ENCODE measurements around the gene HIGD1A.
A peak's percentile ranks its signal among the peaks of the same experiment; 100 is the strongest.

HIGD1A gene

DNA sequence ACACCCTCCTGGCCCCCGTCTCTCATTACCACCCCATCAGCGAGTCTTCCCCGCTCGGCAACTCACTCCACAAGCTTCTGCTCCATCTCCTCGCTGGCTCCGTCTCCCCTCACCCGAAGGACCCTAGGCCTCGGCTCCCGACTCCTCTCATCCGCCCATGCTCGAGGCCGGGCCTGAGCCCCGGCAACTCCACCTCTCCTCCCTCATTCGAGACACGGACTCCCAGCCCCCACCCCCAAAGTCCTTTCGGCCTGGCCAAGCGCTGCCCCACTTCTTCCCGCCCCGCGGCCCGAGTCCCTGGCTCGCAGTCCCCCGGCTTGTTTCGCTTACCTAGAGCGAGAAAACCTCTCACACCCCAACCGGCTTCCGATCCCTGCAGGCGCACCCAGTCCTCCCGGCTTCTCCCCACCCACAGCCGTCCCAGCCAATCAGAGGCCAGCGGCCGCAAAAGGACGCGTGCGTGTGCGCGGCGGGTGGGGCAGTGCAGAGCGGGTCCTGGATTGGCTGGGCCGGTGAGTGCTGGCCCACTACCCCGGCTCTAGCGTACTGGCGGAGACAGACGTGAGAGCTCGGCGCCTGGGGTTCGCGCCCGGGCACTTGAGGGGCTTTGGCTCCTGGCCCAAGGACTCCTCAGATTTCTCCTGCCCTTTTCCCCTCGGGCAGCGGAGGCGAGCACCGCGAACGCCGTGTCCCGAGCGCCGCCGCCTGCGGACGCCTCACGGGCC is at the start of gene HIGD1A:
HIGD1A (minus strand) TSS at position 385 of the 725 bp plus-strand sequence. CDS start 10,237 bp downstream, outside the sequence.
- peak; percentile 94 for DNase-seq (ENCODE audit: low spot score)

GRCh38 chr3:42853739-42854302 is 49.5 kb upstream of the HIGD1A start:
- DNase-seq (ENCODE audit: low spot score) = no peak

GRCh38 chr3:42853056-42853455 is 48.8 kb upstream of the HIGD1A start:
- DNase-seq (ENCODE audit: low spot score) = no peak

GRCh38 chr3:42852441-42852840 is 48.2 kb upstream of the HIGD1A start:
- no peak for DNase-seq (ENCODE audit: low spot score)

- no peak for DNase-seq (ENCODE audit: low spot score)
Observed at GRCh38 chr3:42851228-42851834, 47.0 kb upstream of the HIGD1A start.

GRCh38 chr3:42850263-42850662 is 46.0 kb upstream of the HIGD1A start:
- DNase-seq (ENCODE audit: low spot score) = no peak

DNA sequence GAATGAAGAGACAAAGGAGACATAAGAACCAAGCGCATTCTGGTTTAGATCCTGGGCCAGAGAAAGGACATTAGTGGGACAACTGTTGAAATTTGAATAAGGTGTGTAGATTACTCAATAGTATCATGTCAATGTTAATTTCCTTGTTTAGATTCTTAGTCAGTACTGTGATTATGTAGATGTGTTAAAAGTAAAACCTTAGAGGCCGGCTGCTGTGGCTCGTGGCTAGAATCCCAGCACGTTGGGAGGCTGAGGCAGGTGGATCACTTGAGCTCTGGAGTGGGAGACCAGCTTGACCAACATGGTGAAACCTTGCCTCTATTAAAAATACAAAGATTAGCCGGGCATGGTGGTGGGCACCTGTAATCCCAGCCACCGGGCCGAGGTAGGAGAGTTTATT is 44.7 kb upstream of the HIGD1A start:
- DNase-seq (ENCODE audit: low spot score) = no peak

DNA sequence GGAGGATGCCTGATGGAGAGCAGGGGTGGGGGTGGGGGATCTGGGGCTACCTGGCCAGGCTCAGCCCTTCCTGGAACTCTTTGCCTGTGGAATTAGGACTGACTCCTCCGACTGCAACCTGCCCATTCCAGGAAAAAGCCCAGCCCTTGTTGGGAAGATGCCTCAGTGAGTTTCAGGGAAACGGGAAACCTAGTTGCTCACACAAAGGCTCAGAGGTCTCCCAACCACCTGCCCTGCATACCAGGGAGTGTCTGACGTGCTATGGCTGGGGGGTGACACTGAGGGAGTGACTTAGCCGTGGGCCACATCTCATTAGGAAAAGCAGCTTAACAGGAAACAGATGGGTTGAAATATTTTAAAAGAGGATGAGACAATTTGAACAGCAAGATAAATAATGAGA is 43.4 kb upstream of the HIGD1A start:
- DNase-seq (ENCODE audit: low spot score) = no peak

DNA sequence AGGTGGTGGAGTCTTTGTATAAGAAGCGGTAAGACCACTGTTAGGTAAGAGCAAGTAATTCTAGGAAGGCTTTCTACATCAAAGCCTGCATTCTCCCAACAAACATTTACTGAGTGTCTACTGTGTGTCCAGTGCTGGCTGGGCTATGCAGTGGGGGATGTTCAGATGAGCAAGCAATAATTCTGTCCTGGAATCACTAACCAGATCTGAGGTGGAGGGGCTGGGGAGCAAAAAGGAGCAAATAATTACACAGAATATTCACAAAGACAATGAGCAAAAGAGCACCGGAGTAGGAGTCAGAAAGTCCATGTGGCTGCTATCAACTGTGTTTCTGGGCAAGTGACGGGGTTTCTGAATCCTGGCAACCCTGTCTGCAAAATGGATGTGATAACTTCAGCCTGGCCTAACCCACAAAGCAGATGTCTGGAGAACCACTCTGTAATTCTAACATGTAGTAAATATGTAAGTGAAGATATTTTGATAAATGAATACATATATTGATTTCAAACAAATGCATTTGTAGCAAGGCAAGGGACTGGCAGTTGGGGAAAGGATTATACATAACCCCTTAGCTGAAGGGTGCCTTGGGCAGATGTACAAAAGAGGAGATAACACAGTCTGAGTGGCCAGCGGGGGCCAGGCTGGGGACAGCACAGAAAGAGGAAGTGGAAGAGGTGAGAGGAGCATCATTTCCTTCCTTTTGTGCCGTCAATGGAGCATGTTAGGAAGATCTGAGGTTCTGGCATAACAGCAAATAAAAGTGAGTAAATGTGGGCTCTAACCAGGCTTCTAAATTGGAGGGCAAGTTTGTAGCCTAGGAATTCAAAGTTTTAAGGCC is 42.6 kb upstream of the HIGD1A start:
- DNase-seq (ENCODE audit: low spot score) = no peak

GRCh38 chr3:42844815-42845214 is 40.5 kb upstream of the HIGD1A start:
- DNase-seq (ENCODE audit: low spot score) = no peak

GRCh38 chr3:42844412-42844713 is 40.1 kb upstream of the HIGD1A start:
- DNase-seq (ENCODE audit: low spot score) = no peak

- no peak for DNase-seq (ENCODE audit: low spot score)
Observed at GRCh38 chr3:42843713-42844411, 39.6 kb upstream of the HIGD1A start.

DNA sequence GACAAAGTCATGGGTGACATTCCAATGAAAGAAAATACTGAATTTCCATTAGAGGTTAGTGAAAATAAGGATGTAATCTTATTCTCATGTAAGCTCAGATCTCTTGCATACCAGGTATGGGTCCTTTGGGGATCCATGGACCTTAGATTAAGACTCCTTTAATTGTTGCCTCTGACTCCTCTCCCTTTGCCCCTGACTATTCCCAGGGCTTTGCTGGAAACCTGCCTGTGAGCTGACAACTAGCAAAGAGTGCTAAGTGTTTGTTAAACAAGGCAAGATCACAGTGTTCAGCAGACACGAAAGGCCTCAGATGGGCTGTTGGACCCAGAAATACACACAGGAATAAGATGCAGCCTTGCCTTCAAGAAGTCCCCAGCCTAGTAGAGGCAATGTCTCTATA is 37.0 kb upstream of the HIGD1A start:
- DNase-seq (ENCODE audit: low spot score) = no peak

GRCh38 chr3:42839616-42840015 is 35.3 kb upstream of the HIGD1A start:
- peak; percentile 22 for DNase-seq (ENCODE audit: low spot score)

DNA sequence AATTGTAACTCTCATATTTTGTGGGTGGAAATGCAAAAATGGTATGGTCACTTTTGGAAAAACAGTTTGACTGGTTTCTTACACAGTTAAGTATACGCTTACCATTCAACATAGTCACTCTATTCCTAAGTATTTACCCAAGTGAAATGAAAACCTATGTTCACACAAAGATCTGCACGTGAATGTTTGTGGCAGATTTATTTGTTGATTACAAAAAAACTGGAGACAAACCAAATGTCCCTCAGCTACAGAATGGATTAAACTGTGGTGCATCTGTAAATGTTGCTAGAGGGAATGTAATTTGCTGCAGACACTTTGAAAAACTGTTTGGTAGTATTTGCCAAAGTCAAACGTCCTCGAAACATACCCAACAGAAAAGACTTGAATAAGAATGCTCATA is 34.3 kb upstream of the HIGD1A start:
- DNase-seq (ENCODE audit: low spot score) = no peak

DNA sequence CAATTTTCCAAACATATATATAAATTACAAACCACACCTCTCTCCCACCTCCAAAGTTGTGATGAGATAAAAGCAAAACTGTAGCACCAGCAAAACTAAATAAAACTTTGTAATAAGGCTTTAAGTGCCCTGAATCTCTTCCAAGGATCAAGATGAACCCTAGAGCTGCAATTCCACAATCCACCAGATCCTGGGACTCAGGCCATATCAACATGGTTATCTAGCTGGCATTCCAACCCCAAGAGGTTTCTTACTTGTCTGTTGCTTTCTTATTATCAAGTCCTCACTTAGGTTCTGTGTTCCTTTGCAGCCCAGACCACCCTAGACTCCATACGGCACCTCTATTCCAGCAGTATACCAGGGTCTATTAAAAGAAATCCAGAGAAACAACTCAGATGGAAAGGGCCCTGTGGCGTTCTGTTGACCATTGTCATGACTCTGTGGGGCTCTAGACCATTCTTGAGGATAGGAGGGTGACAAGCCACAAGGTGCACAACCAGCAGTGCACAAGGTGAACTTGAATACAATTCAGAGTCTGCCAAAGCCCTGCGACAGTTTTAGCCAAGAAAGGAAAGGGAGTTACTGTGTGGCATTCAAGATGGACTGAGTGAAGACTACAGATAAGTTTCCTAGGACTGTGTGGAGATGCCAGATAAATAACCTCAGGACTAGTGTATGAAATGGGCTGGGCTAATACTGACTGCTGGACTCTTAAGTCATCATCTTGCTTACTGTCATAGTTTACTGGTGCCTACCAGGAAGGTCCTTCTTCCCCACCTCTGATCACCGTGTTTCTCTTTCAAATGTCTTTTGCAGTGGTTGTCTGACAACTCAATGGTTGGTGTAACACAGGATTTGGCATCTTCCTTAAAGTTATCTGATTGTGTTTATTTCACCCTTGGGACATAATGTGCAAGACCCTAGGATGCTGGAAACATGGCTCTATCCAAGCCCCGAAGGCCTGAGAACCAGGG is 32.1 kb upstream of the HIGD1A start:
- DNase-seq (ENCODE audit: low spot score) = no peak

GRCh38 chr3:42831321-42831713 is 27.0 kb upstream of the HIGD1A start:
- DNase-seq (ENCODE audit: low spot score) = peak; percentile 68

- DNase-seq (ENCODE audit: low spot score) = no peak
Observed at GRCh38 chr3:42830437-42831320, 26.4 kb upstream of the HIGD1A start.

DNA sequence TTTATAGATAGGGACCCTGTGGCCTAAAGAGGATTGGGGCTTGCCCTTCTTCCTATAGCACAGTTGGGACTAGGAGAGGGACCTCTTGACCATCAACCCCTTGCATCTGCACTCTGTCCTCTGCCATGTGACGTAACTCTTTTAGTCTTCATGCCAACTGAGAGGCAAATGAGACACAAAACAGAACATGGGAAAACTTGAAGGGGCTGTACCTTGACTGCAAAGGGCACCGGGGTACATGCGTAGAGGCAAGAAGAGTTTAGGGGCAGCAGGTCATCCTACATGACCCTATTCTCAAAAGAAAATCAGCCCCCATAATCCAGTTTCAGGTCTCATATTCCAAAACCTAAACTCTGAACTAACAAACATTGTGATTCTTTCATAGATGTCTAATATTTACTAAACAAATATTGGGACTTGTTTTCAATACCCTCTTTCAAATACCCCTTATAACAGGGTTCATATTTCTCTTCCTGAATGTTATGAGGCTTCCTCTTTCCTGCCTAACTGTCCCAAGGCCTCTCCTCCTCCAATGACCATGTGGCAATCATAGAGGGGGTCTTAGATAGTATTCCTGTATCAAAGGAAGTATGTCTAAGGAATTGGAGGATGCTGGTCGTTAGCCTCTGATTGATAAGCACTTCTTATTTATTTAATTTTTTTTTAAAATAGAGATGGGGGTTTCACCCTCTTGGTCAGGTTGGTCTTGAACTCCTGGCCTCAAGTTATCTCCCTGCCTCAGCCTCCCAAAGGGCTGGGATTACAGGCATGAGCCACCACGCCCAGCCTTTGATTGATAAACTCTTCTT is 25.5 kb upstream of the HIGD1A start:
- DNase-seq (ENCODE audit: low spot score) = no peak
